Astrocyte (in vitro differentiated cells and primary cell): ENCODE results near the gene PKDREJ. TPM values are rescaled to one million over a fixed set of nuclear protein-coding genes. Genes with fewer than 3 reads are reported as not detected.

Experiments used
- DNase-seq: peaks from one replicate; pipeline ENCODE4 v3.0.0-alpha.2; 2010; ENCODE audit warnings: low read depth
- FAIRE-seq: peaks from 2 replicates; lab custom pipeline; 2011; peaks lifted over from hg19 to GRCh38; lab: Jason Lieb, UNC
- H2AFZ ChIP-seq: 2 replicates; pipeline ENCODE4 v1.6.0; 2012; ENCODE audit warnings: low read depth, low read length, inconsistent platforms
- H3K27ac ChIP-seq: 2 replicates; pipeline ENCODE4 v1.5.1; 2011; ENCODE audit warnings: low read depth, low read length, inconsistent platforms
- H3K27me3 ChIP-seq: 2 replicates; pipeline ENCODE4 v1.6.0; 2011; ENCODE audit warnings: low read length, inconsistent platforms; ENCODE audit not compliant: insufficient read depth
- H3K36me3 ChIP-seq: 2 replicates; pipeline ENCODE4 v1.5.1; 2011; ENCODE audit warnings: low read length, inconsistent platforms; ENCODE audit not compliant: insufficient read depth
- H3K4me1 ChIP-seq: 2 replicates; pipeline ENCODE4 v1.5.1; 2011; ENCODE audit warnings: low read length, inconsistent platforms; ENCODE audit not compliant: insufficient read depth
- H3K4me2 ChIP-seq: 2 replicates; pipeline ENCODE4 v1.6.0; 2012; ENCODE audit warnings: low read length, inconsistent platforms
- H3K4me3 ChIP-seq: 2 replicates; pipeline ENCODE4 v1.5.1; 2011; ENCODE audit warnings: low read depth, mild to moderate bottlenecking, low read length, inconsistent platforms; ENCODE audit not compliant: insufficient read depth
- H3K79me2 ChIP-seq: 2 replicates; pipeline ENCODE4 v1.6.0; 2012; ENCODE audit warnings: mild to moderate bottlenecking, low read length, inconsistent platforms; ENCODE audit not compliant: insufficient read depth
- H3K9ac ChIP-seq: 2 replicates; pipeline ENCODE4 v1.6.0; 2012; ENCODE audit warnings: mild to moderate bottlenecking, low read length, inconsistent platforms
- H3K9me3 ChIP-seq: 2 replicates; pipeline ENCODE4 v1.5.1; 2012; ENCODE audit warnings: low read depth, mild to moderate bottlenecking, low read length, inconsistent platforms; ENCODE audit not compliant: insufficient read depth
- H4K20me1 ChIP-seq: 2 replicates; pipeline ENCODE4 v1.6.0; 2012; ENCODE audit warnings: low read length, inconsistent platforms; ENCODE audit not compliant: insufficient read depth
- H3K27ac Mint-ChIP-seq: one replicate; pipeline ENCODE4 v1.8.0; 2021; ENCODE audit warnings: mild to moderate bottlenecking, mixed read lengths; ENCODE audit not compliant: unreplicated experiment
- H3K27me3 Mint-ChIP-seq: one replicate; pipeline ENCODE4 v1.8.0; 2021; ENCODE audit warnings: low read depth, mixed read lengths; ENCODE audit not compliant: unreplicated experiment
- H3K36me3 Mint-ChIP-seq: one replicate; pipeline ENCODE4 v1.8.0; 2021; ENCODE audit warnings: low read depth, mixed read lengths; ENCODE audit not compliant: unreplicated experiment
- H3K4me1 Mint-ChIP-seq: one replicate; pipeline ENCODE4 v1.8.0; 2021; ENCODE audit warnings: low read depth, mixed read lengths; ENCODE audit not compliant: unreplicated experiment
- H3K4me3 Mint-ChIP-seq: one replicate; pipeline ENCODE4 v1.8.0; 2021; ENCODE audit warnings: mild to moderate bottlenecking, moderate library complexity, mixed read lengths; ENCODE audit not compliant: unreplicated experiment
- H3K9me3 Mint-ChIP-seq: one replicate; pipeline ENCODE4 v1.8.0; 2021; ENCODE audit warnings: mild to moderate bottlenecking, mixed read lengths; ENCODE audit not compliant: unreplicated experiment
- EZH2 ChIP-seq: IDR thresholded peaks from 2 replicates; pipeline ENCODE4 v1.6.1; 2012; ENCODE audit warnings: mild to moderate bottlenecking, low read length, inconsistent platforms; ENCODE audit not compliant: insufficient read depth
- total RNA-seq: library from RNA; stranded (reverse); gene quantifications from 2 replicates; pipeline ENCODE4 v1.2.1, GENCODE V29; 2021
- TF ChIP-seq, protein P1 (sequence below): IDR thresholded peaks from 2 replicates; pipeline ENCODE4 v1.5.1; 2011; ENCODE audit warnings: low read depth, mild to moderate bottlenecking, inconsistent platforms, low read length, moderate library complexity; ENCODE audit not compliant: insufficient read depth

The PKDREJ gene
- total RNA-seq, 1 donor from 2014 or later = not detected

DNA sequence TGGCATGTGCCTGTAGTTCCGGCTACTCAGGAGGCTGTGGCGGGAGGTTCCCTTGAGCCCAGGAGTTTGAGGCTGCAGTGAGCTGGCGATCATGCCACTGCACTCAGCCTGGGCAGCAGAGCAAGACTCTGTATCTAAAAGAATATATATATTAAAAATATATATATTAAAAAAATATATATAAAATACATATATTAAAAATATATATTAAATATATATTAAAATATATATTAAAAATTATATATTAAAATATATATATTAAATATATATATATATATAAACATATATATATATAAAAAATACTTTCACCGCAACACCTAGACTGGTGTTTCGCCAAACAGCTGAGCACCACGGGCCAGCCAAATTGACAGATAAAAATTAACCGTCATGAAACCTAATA is 13.4 kb upstream of the PKDREJ start:
- Histone ChIP-seq H2AFZ (no peak overlapping the region), H3K36me3 (peaks cover 27% of the 10 kb centered on the region), H3K4me3 (no peak overlapping the region), H3K27ac (no peak overlapping the region), H3K4me1 (no peaks in the 10 kb centered on the region), H3K27me3 (no peaks in the 10 kb centered on the region), H4K20me1 (no peaks in the 10 kb centered on the region), H3K9me3 (no peaks in the 10 kb centered on the region), H3K9ac (no peak overlapping the region), H3K4me2 (no peak overlapping the region), H3K79me2 (no peaks in the 10 kb centered on the region)
- DNase-seq (no peak), FAIRE-seq (no peak)
- TF ChIP-seq EZH2 = no peak
- TF ChIP-seq, protein P1, sequence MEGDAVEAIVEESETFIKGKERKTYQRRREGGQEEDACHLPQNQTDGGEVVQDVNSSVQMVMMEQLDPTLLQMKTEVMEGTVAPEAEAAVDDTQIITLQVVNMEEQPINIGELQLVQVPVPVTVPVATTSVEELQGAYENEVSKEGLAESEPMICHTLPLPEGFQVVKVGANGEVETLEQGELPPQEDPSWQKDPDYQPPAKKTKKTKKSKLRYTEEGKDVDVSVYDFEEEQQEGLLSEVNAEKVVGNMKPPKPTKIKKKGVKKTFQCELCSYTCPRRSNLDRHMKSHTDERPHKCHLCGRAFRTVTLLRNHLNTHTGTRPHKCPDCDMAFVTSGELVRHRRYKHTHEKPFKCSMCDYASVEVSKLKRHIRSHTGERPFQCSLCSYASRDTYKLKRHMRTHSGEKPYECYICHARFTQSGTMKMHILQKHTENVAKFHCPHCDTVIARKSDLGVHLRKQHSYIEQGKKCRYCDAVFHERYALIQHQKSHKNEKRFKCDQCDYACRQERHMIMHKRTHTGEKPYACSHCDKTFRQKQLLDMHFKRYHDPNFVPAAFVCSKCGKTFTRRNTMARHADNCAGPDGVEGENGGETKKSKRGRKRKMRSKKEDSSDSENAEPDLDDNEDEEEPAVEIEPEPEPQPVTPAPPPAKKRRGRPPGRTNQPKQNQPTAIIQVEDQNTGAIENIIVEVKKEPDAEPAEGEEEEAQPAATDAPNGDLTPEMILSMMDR = no peak
- Mint-ChIP-seq H3K4me1 (no peaks in the 10 kb centered on the region), H3K27ac (no peak overlapping the region), H3K36me3 (peaks cover 31% of the 10 kb centered on the region), H3K4me3 (no peak overlapping the region), H3K27me3 (no peaks in the 10 kb centered on the region), H3K9me3 (no peaks in the 10 kb centered on the region)

DNA sequence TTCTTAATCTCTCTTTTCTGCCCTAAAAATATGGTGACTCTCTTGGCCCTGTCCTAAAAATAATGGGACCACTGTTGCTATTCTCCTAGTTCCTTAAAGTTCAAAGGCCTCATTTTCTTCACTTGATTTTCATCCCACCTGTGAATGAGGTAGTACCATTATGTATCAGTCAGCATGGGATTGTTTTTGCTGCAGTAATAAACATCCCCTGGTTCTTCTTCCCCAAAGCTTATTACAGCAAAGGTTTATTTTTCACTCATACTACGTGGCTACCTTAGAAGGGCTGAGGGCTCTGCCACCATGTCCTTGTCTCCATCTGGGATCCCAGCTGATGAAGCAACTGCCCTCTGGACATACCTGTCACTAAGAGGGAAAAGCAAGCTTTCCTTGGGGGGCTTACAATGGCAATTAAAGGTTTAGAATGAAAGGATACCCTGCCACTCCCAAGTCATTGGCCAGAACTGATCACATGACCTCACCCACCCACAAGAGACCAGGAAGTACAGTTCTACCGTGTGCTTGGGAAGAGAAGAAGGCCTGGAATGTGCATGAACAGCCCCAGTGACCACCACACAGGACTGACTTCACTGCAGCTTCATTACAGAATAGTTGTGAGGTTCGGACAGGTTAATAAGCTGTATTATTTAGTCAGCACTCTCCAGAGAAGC is 12.4 kb upstream of the PKDREJ start:
- H3K27me3 Mint-ChIP-seq = no peaks in the 10 kb centered on the region
- H4K20me1 ChIP-seq = no peaks in the 10 kb centered on the region
- H3K4me3 ChIP-seq = no peak overlapping the region
- H3K9ac ChIP-seq = no peak overlapping the region
- H3K36me3 Mint-ChIP-seq = peaks cover 24% of the 10 kb centered on the region
- no peak overlapping the region for H2AFZ ChIP-seq
- no peak overlapping the region for H3K27ac ChIP-seq
- FAIRE-seq (no peak), DNase-seq (no peak)
- no peak overlapping the region for H3K4me3 Mint-ChIP-seq
- H3K9me3 Mint-ChIP-seq = no peaks in the 10 kb centered on the region
- H3K4me2 ChIP-seq = no peak overlapping the region
- no peak for TF ChIP-seq EZH2
- TF ChIP-seq, protein P1 = no peak
- H3K9me3 ChIP-seq = no peaks in the 10 kb centered on the region
- no peaks in the 10 kb centered on the region for H3K4me1 ChIP-seq
- no peaks in the 10 kb centered on the region for H3K79me2 ChIP-seq
- no peak overlapping the region for H3K27ac Mint-ChIP-seq
- no peaks in the 10 kb centered on the region for H3K27me3 ChIP-seq
- peaks cover 25% of the 10 kb centered on the region for H3K36me3 ChIP-seq
- no peaks in the 10 kb centered on the region for H3K4me1 Mint-ChIP-seq

DNA sequence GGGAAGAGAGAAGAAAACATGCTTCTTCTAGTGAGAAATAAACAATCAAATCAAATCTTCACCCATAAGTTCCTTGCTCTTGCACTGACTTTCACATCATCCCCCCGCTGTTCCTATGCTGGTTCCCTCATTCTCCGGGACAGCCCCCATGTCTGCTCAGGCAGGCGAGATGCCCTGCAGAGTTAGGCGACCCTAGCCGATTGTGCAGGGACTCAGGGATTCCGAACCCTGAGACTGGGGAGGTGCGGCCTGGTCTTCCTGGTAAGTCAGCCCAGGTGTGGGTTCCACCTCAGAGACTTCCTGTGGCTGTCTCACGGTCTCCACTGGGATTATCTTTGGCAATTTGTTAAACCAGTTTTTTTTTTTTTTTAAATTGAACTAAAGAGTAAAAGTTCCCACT is 11.2 kb upstream of the PKDREJ start:
- no peak overlapping the region for H3K4me2 ChIP-seq
- Mint-ChIP-seq H3K27me3 (no peaks in the 10 kb centered on the region), H3K9me3 (no peaks in the 10 kb centered on the region), H3K27ac (no peak overlapping the region), H3K36me3 (peaks cover 22% of the 10 kb centered on the region), H3K4me1 (no peaks in the 10 kb centered on the region), H3K4me3 (no peak overlapping the region)
- FAIRE-seq = no peak
- H3K27ac ChIP-seq = no peak overlapping the region
- no peak overlapping the region for H3K9ac ChIP-seq
- DNase-seq = no peak
- no peaks in the 10 kb centered on the region for H3K27me3 ChIP-seq
- peaks cover 7% of the 10 kb centered on the region for H3K79me2 ChIP-seq
- TF ChIP-seq EZH2 = no peak
- TF ChIP-seq, protein P1 = no peak
- no peaks in the 10 kb centered on the region for H3K4me1 ChIP-seq
- no peak overlapping the region for H3K4me3 ChIP-seq
- H3K36me3 ChIP-seq = peaks cover 22% of the 10 kb centered on the region
- no peaks in the 10 kb centered on the region for H4K20me1 ChIP-seq
- no peaks in the 10 kb centered on the region for H3K9me3 ChIP-seq
- no peak overlapping the region for H2AFZ ChIP-seq
